Measurements from ENCODE around the gene SHISA4.
"Not testable (repeated sequence)": the region's sequence is repeated elsewhere in the genome, so short reads cannot be mapped to it uniquely, and the experiment has no call there.

Gene SHISA4

GRCh38 chr1:201933840-201934430 is 45.2 kb downstream of the SHISA4 start:
- no peak for DNase-seq

DNA sequence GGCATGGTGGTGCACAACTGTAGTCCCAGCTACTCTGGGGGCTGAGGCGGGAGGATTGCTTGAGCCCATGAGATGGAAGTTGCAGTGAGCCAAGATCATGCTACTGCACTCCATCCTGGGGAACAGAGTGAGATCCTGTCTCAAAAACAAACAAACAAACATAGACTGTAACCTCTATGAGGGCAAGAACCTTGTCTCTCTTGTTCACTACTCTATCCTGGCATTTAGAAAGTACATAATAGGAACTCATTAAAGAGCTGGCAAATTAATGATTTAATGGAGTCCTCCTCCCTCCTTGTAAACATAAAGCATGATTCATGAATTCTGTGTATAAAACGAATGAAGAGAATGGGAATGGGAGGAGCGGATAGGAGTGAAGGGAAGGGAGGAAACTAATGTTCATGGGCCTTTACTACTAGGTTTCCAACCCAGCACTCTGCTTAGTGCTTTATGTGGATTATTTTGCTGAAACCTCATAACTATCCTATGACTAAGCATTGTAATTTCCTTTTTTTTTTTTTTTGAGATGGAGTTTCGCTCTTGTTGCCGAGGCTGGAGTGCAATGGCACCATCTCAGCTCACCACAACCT is 49.0 kb downstream of the SHISA4 start:
- no peak for DNase-seq

DNA sequence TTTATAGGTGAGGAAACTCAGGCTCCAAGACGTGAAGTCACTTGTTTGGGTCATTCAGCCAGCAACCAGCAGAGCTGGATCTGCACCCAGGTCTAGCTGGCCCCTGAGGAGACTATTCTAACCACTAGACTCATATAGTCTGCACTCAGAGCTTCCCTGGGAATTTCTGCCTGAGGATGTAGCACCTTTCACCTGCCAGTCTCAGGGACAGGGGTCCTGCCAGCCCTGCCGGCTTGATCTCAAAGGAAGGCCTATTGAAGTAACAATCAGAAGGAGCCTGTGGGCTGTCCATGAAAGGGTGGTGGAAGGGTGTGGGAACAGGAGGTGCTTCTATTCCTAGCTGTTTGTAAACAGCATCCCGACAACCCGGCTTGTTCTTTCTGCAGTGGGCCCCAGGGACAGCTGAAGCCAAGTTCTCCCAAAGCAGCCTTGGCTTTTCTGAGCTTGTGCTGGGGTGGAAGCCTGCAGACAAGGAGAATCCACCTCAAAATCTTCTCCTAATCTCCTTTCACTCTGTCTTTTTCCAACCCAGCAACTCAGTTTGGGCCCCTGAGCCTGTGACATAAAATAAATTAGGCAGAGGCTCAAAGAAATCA is 49.8 kb downstream of the SHISA4 start:
- DNase-seq: no peak

DNA sequence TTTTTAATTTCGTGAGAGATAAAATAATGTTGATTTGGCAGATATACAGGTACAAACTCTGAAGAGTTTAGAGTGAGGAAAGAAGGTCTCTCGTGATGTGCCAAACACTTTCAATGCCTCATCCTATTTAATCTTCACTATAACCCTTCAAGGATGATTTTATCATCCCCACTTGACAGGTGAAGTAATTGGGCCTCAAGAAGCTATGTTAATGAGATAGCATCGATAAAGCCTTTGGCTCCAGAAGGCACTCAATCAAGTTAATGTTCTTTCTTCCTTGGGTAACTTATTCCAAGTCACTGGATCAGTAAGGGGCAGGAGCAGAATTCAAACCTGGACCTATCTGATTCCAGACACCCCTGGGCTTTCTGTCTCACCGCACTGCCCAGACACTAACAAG is 50.5 kb downstream of the SHISA4 start:
- DNase-seq: no peak

DNA sequence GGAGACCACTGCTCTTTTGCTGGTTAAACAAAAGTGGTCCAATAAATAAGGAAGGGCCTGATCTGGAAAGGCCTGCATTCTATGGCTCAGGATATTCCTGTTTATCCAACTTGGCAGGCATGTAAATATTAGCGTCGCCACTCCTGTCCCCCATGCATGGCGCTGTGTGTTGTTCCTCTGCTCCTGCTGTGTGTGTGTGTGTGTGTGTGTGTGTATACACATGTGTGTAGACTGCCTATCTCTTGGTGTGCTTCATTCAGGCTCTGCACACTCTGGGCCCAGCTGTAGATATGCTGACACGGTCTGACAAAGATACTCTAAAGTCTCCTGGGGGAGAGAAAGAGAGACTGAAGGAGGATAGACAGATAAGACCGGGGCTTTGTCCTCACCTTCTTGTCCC is 50.9 kb downstream of the SHISA4 start:
- no peak for DNase-seq

DNA sequence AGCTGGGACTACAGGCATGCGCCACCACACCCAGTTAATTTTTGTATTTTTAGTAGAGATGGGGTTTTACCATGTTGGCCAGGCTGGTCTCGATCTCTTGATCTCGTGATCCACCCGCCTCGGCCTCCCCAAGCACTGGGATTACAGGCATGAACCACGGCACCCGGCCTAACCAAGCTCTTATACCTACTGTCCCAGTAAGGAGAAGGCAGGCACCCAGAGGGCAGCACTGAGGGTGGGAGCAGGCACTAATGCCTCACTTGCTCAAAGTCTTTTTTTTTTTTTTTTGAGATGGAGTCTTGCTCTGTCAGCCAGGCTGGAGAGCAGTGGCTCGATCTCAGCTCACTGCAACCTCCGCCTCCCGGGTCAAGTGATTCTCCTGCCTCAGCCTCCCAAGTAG is 51.6 kb downstream of the SHISA4 start:
- not testable (repeated sequence) for DNase-seq

- DNase-seq: no peak
Observed at GRCh38 chr1:201941420-201942128, 52.9 kb downstream of the SHISA4 start.

GRCh38 chr1:201942129-201942495 is 53.4 kb downstream of the SHISA4 start:
- no peak for DNase-seq

Data from activated CD4-positive, CD25-positive, alpha-beta regulatory T cell (primary cell).